Nephron progenitor cell (in vitro differentiated cells): ENCODE data around the gene MAP4K4.

Experiments
- DNase-seq: peaks from one replicate; pipeline ENCODE4 v3.0.0; 2021
- H3K27ac Mint-ChIP-seq: 2 replicates; pipeline ENCODE4 v1.8.0; 2021; ENCODE audit warnings: mild to moderate bottlenecking, moderate library complexity, mixed read lengths
- H3K27me3 Mint-ChIP-seq: 2 replicates; pipeline ENCODE4 v1.8.0; 2021; ENCODE audit warnings: mild to moderate bottlenecking, low read depth, mixed read lengths; ENCODE audit not compliant: poor library complexity
- H3K36me3 Mint-ChIP-seq: 2 replicates; pipeline ENCODE4 v1.8.0; 2021; ENCODE audit warnings: low read depth, mixed read lengths
- H3K4me1 Mint-ChIP-seq: 2 replicates; pipeline ENCODE4 v1.8.0; 2021; ENCODE audit warnings: mixed read lengths
- H3K4me3 Mint-ChIP-seq: 2 replicates; pipeline ENCODE4 v1.8.0; 2021; ENCODE audit warnings: mild to moderate bottlenecking, moderate library complexity, mixed read lengths
- H3K9me3 Mint-ChIP-seq: 2 replicates; pipeline ENCODE4 v1.8.0; 2021; ENCODE audit warnings: mild to moderate bottlenecking, moderate library complexity, mixed read lengths
- CTCF ChIP-seq: fragments of 200-600 bp; sonication (generic); IDR thresholded peaks from 2 replicates; pipeline ENCODE4 v1.5.0; 2021; ENCODE audit warnings: antibody characterized with exemption

Gene MAP4K4

GRCh38 chr2:101864426-101864825 lies 166.9 kb downstream of the MAP4K4 start:
- TF ChIP-seq CTCF = no peak

GRCh38 chr2:101868525-101868924 lies 171.0 kb downstream of the MAP4K4 start:
- no peak overlapping the region for H3K4me3 Mint-ChIP-seq
- DNase-seq = no peak
- H3K36me3 Mint-ChIP-seq = peaks cover 73% of the 10 kb centered on the region
- no peak for TF ChIP-seq CTCF
- no peaks in the 10 kb centered on the region for H3K9me3 Mint-ChIP-seq
- H3K27ac Mint-ChIP-seq = no peak overlapping the region
- no peaks in the 10 kb centered on the region for H3K4me1 Mint-ChIP-seq
- peaks cover 3% of the 10 kb centered on the region for H3K27me3 Mint-ChIP-seq

More at GRCh38 chr2:101864426-101864825, 166.9 kb downstream of the MAP4K4 start:
- no peak overlapping the region for H3K27ac Mint-ChIP-seq
- no peaks in the 10 kb centered on the region for H3K9me3 Mint-ChIP-seq
- H3K4me3 Mint-ChIP-seq = no peak overlapping the region
- H3K36me3 Mint-ChIP-seq = peaks cover 81% of the 10 kb centered on the region
- DNase-seq = no peak
- H3K27me3 Mint-ChIP-seq = peaks cover 3% of the 10 kb centered on the region
- H3K4me1 Mint-ChIP-seq = no peaks in the 10 kb centered on the region

- peaks cover 73% of the 10 kb centered on the region for H3K36me3 Mint-ChIP-seq
- no peak overlapping the region for H3K4me3 Mint-ChIP-seq
- H3K27ac Mint-ChIP-seq = peak overlapping the region; percentile 73
Measured at GRCh38 chr2:101869527-101869926, 172.0 kb downstream of the MAP4K4 start.

GRCh38 chr2:101870444-101870843 lies 172.9 kb downstream of the MAP4K4 start:
- no peak overlapping the region for H3K4me3 Mint-ChIP-seq
- no peak for TF ChIP-seq CTCF
- no peak for DNase-seq
- no peaks in the 10 kb centered on the region for H3K9me3 Mint-ChIP-seq
- peaks cover 72% of the 10 kb centered on the region for H3K36me3 Mint-ChIP-seq
- H3K27ac Mint-ChIP-seq = no peak overlapping the region
- H3K27me3 Mint-ChIP-seq = no peaks in the 10 kb centered on the region
- H3K4me1 Mint-ChIP-seq = no peaks in the 10 kb centered on the region

More at GRCh38 chr2:101869527-101869926, 172.0 kb downstream of the MAP4K4 start:
- Mint-ChIP-seq H3K27me3 (no peaks in the 10 kb centered on the region), H3K4me1 (no peaks in the 10 kb centered on the region), H3K9me3 (no peaks in the 10 kb centered on the region)
- TF ChIP-seq CTCF = no peak
- DNase-seq = no peak

GRCh38 chr2:101871480-101871879 lies 174.0 kb downstream of the MAP4K4 start:
- Mint-ChIP-seq H3K9me3 (no peaks in the 10 kb centered on the region), H3K36me3 (peaks cover 77% of the 10 kb centered on the region), H3K4me1 (no peaks in the 10 kb centered on the region), H3K4me3 (no peak overlapping the region), H3K27me3 (no peaks in the 10 kb centered on the region), H3K27ac (peak overlapping the region; percentile 14)
- no peak for DNase-seq
- TF ChIP-seq CTCF = no peak

GRCh38 chr2:101872480-101872879 lies 175.0 kb downstream of the MAP4K4 start:
- no peaks in the 10 kb centered on the region for H3K4me1 Mint-ChIP-seq
- H3K36me3 Mint-ChIP-seq = peaks cover 79% of the 10 kb centered on the region

More at GRCh38 chr2:101872480-101872879, 175.0 kb downstream of the MAP4K4 start:
- DNase-seq = no peak
- TF ChIP-seq CTCF = no peak
- Mint-ChIP-seq H3K4me3 (no peak overlapping the region), H3K27me3 (no peaks in the 10 kb centered on the region), H3K27ac (no peak overlapping the region), H3K9me3 (no peaks in the 10 kb centered on the region)
